Retinal pigment epithelial cell (primary cell): ENCODE data around the gene DPYSL4.
"Not testable (repeated sequence)": the region's sequence is repeated elsewhere in the genome, so short reads cannot be mapped to it uniquely, and the experiment has no call there.

Experiments used
- DNase-seq: peaks from one replicate; pipeline ENCODE4 v3.0.0-alpha.2; 2010; ENCODE audit warnings: low read depth
- H3K4me3 ChIP-seq: 2 replicates; pipeline ENCODE4 v1.5.1; 2011; ENCODE audit warnings: mild to moderate bottlenecking, low read length, control low read depth, moderate library complexity
- TF ChIP-seq, protein P1 (sequence below): conservative IDR thresholded peaks from 2 replicates; pipeline ENCODE4 v1.5.1; 2011; ENCODE audit warnings: low read depth, low read length, control low read depth, inconsistent platforms

The DPYSL4 gene

DNA sequence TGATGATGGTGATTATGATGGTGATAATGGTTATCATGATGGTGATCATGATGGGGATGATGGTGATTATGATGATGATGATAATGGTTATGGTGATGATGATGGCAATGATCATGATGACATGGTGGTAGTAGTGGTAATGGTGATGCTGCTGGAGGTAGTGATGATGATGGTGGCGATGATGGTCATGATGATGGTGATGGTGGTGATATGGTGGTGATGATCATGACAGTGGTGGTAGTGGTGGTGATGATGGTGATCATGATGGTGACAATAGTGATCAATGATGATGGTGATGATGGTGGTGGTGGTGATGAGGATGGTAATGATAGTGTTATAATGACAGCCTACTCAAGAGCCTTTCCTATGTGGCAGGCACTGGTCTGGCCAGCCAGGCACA, 31.8 kb upstream of the DPYSL4 start:
- no peak for DNase-seq

DNA sequence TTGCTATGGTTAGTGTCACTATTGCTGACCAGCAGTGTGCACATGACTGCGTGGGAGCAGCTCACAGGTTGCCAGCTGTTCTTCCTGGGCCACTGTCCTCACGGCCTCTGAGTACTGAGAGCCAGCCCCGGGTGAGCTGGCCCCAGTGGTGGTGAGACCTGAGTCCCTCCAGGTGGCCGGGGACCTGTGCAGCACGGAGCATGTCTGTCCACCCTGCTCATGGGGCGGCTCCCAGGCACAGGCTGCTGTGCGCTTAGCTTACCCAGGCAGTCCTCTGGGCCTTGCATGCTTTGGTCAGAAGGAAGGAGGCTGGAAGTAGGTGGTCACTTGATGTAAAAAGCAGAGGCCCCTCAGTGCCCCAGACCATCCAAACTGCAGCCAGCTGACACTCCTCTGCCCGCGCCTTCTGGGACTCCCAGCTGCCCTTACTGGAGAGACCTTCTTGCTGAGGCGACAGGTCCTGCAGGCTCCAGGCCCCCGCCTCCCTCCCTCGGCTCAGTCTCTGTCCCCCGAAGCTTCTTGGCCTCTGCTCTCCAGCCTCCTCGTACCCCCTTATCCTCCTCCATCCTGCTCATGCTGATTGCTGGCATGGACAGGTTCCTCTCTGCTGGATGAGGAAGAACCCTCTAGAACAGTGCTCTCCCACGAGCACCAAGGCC, 30.9 kb upstream of the DPYSL4 start:
- no peak overlapping the region for H3K4me3 ChIP-seq

More for the DNA sequence above, 31.8 kb upstream of the DPYSL4 start:
- TF ChIP-seq, protein P1, sequence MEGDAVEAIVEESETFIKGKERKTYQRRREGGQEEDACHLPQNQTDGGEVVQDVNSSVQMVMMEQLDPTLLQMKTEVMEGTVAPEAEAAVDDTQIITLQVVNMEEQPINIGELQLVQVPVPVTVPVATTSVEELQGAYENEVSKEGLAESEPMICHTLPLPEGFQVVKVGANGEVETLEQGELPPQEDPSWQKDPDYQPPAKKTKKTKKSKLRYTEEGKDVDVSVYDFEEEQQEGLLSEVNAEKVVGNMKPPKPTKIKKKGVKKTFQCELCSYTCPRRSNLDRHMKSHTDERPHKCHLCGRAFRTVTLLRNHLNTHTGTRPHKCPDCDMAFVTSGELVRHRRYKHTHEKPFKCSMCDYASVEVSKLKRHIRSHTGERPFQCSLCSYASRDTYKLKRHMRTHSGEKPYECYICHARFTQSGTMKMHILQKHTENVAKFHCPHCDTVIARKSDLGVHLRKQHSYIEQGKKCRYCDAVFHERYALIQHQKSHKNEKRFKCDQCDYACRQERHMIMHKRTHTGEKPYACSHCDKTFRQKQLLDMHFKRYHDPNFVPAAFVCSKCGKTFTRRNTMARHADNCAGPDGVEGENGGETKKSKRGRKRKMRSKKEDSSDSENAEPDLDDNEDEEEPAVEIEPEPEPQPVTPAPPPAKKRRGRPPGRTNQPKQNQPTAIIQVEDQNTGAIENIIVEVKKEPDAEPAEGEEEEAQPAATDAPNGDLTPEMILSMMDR = no peak
- no peak overlapping the region for H3K4me3 ChIP-seq

DNA sequence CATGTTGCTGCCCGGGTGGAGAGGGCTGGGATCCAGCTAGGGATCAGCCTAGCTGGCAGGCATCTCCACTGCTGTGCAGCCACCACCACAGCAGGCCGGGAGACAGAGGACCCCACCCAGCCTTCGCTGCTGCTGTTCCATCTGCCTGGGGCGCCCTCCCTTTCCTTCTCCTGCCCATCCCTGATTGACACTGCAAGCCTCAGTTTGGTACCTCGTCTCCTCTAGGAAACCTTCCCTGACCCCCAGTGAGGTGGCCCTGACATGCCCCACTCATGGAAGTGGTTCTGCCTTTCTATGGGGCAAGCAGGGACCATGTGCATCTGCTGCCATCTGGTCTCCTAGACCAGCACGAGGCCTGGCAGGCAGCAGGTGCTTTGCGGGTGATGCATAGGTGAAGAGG, 30.4 kb upstream of the DPYSL4 start:
- H3K4me3 ChIP-seq = no peak overlapping the region
- no peak for DNase-seq
- TF ChIP-seq, protein P1 = no peak

More for the DNA sequence above, 30.9 kb upstream of the DPYSL4 start:
- TF ChIP-seq, protein P1 = no peak
- no peak for DNase-seq

DNA sequence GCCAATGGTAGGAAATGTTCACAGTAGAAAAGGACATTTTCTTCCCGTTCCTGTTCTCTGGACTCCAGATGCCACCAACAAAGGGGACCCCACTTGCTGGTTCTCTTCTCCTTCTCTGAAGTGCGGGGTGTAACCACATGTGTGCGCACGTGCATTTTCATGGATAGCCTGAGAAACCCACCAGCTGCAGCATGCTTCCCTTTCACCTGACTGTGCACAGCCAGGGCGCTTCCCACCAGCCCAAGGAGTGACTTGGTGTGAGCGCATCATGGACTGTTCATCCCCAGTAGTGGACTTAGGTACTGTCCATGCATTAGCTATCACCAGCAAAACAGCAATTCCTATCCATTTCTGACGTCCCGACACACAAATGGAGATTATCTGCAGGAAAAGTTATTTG, 29.6 kb upstream of the DPYSL4 start:
- H3K4me3 ChIP-seq = no peak overlapping the region
- TF ChIP-seq, protein P1 = no peak
- no peak for DNase-seq

DNA sequence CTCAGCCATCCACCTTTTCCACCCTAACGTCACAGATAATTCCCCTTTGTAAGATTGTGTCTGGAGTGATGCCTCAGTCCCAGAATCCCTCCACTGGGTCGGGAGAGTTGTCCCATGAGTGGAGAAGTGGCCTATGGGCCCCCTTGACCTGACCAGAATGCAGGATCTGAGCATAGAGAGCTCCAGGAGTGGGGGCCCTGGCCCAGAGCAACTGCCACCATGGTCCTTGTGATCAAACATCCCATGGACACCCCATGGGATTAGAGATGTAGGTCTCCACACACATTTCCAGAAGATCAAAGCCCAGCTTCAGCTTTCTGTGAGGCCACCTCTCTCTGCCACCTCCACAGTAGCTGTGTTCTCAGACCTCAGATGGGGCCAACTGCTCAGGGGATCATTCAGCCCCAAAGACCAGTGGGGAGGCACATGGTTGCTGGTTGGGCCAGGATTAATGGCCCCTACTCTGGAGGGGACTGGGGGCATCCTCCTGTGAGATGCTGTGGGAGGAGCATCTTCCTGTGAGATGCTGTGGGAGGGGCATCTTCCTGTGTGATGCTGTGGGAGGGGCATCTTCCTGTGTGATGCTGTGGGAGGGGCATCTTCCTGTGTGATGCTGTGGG, 28.5 kb upstream of the DPYSL4 start:
- no peak overlapping the region for H3K4me3 ChIP-seq
- TF ChIP-seq, protein P1 = no peak
- DNase-seq = no peak

DNA sequence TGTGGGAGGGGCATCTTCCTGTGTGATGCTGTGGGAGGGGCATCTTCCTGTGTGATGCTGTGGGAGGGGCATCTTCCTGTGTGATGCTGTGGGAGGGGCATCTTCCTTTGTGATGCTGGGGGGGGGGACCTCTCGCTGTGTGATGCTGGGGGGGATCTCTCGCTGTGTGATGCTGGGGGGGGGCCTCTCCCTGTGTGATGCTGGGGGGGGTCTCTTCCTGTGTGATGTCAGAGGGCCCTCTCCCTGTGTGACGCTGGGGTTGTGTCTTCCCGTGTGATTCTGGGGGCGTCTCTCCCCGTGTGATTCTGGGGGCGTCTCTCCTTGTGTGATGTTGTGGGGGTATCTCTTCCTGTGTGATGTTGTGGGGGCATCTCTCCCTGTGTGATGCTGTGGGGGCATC, 27.9 kb upstream of the DPYSL4 start:
- no peak for DNase-seq
- H3K4me3 ChIP-seq = no peak overlapping the region
- TF ChIP-seq, protein P1 = no peak

DNA sequence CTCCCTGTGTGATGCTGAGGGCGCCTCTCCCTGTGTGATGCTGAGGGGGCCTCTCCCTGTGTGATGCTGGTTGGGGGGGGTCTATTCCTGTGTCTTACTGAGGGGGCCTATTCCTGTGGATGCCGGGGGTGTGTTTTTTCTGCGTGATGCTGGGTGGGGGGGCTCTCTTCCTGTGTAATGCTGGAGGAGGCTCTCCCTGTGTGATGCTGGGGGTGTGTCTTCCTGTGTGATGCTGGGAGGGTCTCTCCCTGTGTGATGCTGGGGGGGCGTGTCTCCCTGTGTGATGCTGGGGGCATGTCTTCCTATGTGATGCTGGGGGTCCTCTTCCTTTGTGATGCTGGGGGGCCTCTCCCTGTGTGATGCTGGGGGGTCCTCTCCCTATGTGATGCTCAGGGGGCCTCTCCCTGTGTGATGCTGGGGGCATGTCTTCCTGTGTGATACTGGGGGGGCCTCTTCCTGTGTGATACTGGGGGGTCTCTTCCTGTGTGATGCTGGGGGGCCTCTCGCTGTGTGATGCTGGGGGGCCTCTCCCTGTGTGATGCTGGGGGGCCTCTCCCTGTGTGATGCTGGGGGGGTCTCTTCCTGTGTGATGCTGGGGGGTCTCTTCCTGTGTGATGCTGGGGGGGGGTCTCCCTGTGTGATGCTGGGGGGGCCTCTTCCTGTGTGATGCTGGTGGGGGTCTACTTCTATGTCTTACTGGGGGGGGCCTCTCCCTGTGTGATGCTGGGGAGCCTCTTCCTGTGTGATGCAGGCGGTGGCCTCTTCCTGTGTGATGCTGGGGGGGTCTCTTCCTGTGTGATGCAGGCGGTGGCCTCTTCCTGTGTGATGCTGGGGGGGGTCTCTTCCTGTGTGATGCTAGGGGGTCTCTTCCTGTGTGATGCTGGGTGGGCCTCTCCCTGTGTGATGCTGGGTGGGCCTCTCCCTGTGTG, 27.2 kb upstream of the DPYSL4 start:
- H3K4me3 ChIP-seq, DNase-seq: not testable (repeated sequence)

DNA sequence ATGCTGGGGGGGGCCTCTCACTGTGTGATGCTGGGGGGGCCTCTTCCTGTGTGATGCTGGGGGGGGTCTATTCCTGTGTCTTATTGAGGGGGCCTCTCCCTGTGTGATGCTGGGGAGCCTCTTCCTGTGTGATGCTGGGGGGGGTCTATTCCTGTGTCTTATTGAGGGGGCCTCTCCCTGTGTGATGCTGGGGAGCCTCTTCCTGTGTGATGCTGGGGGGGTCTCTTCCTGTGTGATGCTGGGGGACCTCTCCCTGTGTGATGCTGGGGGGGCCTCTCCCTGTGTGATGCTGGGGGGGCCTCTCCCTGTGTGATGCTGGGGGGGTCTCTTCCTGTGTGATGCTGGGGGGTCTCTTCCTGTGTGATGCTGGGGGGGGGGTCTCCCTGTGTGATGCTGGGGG, 26.5 kb upstream of the DPYSL4 start:
- DNase-seq, H3K4me3 ChIP-seq: not testable (repeated sequence)

DNA sequence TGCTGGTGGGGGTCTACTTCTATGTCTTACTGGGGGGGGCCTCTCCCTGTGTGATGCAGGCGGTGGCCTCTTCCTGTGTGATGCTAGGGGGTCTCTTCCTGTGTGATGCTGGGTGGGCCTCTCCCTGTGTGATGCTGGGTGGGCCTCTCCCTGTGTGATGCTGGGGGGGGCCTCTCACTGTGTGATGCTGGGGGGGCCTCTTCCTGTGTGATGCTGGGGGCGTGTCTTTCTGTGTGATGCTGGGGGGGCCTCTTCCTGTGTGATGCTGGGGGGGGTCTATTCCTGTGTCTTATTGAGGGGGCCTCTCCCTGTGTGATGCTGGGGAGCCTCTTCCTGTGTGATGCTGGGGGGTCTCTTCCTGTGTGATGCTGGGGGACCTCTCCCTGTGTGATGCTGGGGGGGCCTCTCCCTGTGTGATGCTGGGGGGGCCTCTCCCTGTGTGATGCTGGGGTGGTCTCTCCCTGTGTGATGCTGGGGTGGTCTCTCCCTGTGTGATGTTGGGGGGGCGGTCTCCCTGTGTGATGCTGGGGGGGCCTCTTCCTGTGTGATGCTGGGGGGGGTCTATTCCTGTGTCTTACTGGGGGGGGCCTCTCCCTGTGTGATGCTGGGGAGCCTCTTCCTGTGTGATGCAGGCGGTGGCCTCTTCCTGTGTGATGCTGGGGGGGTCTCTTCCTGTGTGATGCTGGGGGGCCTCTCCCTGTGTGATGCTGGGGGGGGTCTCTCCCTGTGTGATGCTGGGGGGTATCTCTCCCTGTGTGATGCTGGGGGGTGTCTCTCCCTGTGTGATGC, 25.7 kb upstream of the DPYSL4 start:
- not testable (repeated sequence) for H3K4me3 ChIP-seq

More for the DNA sequence above, 25.7 kb upstream of the DPYSL4 start:
- DNase-seq = not testable (repeated sequence)
